ENCODE measurements around the gene TRIOBP.

Gene TRIOBP

DNA sequence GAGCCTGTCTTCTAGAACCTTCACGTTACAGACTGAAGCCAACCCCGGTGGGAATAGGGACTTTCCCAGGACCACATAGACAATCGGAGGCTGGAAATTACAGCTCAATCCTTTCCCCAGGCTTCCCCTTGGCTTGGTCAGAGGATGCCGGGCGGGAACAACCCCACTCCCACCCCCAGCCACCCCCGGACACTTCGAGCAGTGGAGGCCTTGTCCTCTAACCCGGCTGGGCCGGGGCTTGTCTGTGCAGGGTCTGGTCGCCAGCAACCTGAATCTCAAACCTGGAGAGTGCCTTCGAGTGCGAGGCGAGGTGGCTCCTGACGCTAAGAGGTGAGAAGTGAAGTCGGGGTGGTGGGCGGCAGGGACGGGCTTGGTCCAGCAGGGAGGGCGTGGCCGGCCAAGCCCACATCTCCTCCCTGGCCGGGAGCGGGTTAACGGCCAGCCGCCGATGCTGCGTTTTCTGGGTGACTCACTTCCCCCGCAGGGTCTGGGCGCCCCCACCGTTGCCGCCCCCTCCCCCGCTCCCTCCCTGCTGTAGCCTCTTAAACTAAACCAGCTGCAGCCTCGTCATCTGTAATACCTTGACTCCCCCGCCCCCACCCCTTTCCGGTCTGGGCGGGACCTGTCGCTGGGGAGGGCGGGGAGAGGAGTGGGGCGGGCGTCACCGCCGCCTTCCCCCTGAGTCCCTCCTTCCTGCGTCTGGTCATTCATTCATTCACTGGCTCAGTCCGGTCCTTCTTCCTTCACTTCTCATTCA, 19.9 kb upstream of the TRIOBP start (continued):
- TF ChIP-seq HOXC10 (CRISPR knock-in tag; IDR thresholded peaks at IDR 0.05), result no peak
- TF ChIP-seq ZNF157 (tag by site-specific recombination; IDR thresholded peaks at IDR 0.05), result no peak
- no peak for TF ChIP-seq ZNF133 (tag by site-specific recombination; IDR thresholded peaks at IDR 0.05)
- no peak for TF ChIP-seq ZNF473 (tag by site-specific recombination; IDR thresholded peaks at IDR 0.05)
- peak; percentile 95 for TF ChIP-seq PRDM10 (tag by site-specific recombination; IDR thresholded peaks at IDR 0.05)
- TF ChIP-seq ZNF292 (tag by site-specific recombination; IDR thresholded peaks at IDR 0.05; ENCODE audit: borderline replicate concordance, low read depth), result no peak
- peak; percentile 21; the same call in 1 of the 2 replicates for TF ChIP-seq ZNF391 (tag by site-specific recombination; IDR thresholded peaks at IDR 0.05; ENCODE audit: borderline replicate concordance, low read depth)
- no peak for TF ChIP-seq CTCF (tag by site-specific recombination; IDR thresholded peaks at IDR 0.05)
- TF ChIP-seq ZNF488 (tag by site-specific recombination; IDR thresholded peaks at IDR 0.05), result no peak
- no peak; the same call in 1 of the 2 replicates for TF ChIP-seq ZNF2 (tag by site-specific recombination; IDR thresholded peaks at IDR 0.05)
- TF ChIP-seq ZNF660 (tag by site-specific recombination; IDR thresholded peaks at IDR 0.05), result no peak
- no peak for TF ChIP-seq ZNF121 (tag by site-specific recombination; IDR thresholded peaks at IDR 0.05)
- no peak for TF ChIP-seq ZNF19 (tag by site-specific recombination; IDR thresholded peaks at IDR 0.05; ENCODE audit: low read depth)
- TF ChIP-seq, protein P1, sequence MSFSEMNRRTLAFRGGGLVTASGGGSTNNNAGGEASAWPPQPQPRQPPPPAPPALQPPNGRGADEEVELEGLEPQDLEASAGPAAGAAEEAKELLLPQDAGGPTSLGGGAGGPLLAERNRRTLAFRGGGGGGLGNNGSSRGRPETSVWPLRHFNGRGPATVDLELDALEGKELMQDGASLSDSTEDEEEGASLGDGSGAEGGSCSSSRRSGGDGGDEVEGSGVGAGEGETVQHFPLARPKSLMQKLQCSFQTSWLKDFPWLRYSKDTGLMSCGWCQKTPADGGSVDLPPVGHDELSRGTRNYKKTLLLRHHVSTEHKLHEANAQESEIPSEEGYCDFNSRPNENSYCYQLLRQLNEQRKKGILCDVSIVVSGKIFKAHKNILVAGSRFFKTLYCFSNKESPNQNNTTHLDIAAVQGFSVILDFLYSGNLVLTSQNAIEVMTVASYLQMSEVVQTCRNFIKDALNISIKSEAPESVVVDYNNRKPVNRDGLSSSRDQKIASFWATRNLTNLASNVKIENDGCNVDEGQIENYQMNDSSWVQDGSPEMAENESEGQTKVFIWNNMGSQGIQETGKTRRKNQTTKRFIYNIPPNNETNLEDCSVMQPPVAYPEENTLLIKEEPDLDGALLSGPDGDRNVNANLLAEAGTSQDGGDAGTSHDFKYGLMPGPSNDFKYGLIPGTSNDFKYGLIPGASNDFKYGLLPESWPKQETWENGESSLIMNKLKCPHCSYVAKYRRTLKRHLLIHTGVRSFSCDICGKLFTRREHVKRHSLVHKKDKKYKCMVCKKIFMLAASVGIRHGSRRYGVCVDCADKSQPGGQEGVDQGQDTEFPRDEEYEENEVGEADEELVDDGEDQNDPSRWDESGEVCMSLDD (tag by site-specific recombination; IDR thresholded peaks at IDR 0.05), result peak; percentile 86
- TF ChIP-seq REST (tag by site-specific recombination; IDR thresholded peaks at IDR 0.05), result no peak
- no peak for TF ChIP-seq HOXD13 (CRISPR knock-in tag; IDR thresholded peaks at IDR 0.05; ENCODE audit: borderline replicate concordance)
- TF ChIP-seq GLIS2 (tag by site-specific recombination; IDR thresholded peaks at IDR 0.05), result peak; percentile 94
- TF ChIP-seq ZNF768 (tag by site-specific recombination; IDR thresholded peaks at IDR 0.05), result no peak
- TF ChIP-seq RBAK (tag by site-specific recombination; IDR thresholded peaks at IDR 0.05), result no peak
- no peak for TF ChIP-seq ZNF600 (tag by site-specific recombination; IDR thresholded peaks at IDR 0.05)
- TF ChIP-seq SETDB1 (IDR thresholded peaks at IDR 0.05; ENCODE audit: insufficient read length, low read length), result no peak
- no peak for TF ChIP-seq ZNF621 (tag by site-specific recombination; IDR thresholded peaks at IDR 0.05)
- no peak for TF ChIP-seq FEZF1 (tag by site-specific recombination; IDR thresholded peaks at IDR 0.05)
- no peak for TF ChIP-seq ZNF362 (tag by site-specific recombination; IDR thresholded peaks at IDR 0.05)
- no peak for TF ChIP-seq GLI4 (tag by site-specific recombination; IDR thresholded peaks at IDR 0.05)
- TF ChIP-seq ZSCAN16 (tag by site-specific recombination; IDR thresholded peaks at IDR 0.05), result no peak
- no peak for TF ChIP-seq ZNF707 (tag by site-specific recombination; IDR thresholded peaks at IDR 0.05)

Measured in HEK293 (cell line).